Suppressor macrophage treated with lipopolysaccharide for 1 hour (primary cell): ENCODE measurements around the gene G3BP2.

Experiments
- DNase-seq, 3 donors: peaks; one replicate each; pipeline ENCODE4 v3.0.0-alpha.2; 2020 to 2022

G3BP2 gene

DNA sequence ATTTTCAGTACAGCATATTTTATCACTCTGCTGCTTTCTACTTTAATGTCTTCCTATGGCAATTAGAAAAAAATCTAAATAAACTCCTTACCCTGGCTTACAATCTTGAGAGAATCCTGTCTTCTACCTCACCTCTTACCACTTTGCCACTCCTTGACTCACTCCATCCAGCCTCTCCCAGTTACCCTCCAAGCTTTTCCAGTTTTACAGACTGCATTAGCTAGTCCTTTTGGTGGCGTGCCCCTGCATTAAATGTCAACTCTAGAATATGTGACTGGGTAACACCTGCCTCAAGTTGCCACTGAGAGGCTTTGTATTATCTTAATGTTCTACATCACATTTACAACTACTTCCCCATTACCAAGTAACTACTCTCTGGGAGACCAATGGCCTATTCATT lies 35.4 kb downstream of the G3BP2 start:
- DNase-seq: no peak

DNA sequence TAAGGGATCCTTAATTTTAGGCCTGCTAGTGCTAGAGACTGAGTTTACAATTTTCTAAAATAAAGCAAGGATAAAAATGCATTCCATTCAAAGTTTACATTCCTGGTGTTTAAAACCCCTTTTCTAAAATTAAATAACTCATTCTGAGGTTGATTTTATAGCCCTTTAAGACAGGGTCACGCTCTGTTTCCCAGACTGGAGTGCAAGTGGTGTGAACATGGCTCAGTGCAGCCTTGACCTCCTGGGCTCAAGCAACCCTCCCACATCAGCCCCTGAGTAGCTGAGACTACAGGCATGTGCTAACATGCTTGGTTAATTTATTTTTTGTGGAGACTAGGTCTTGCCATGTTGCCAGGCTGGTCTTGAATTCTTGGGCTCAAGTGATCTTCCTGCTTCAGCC lies 36.0 kb downstream of the G3BP2 start:
- no peak for DNase-seq

DNA sequence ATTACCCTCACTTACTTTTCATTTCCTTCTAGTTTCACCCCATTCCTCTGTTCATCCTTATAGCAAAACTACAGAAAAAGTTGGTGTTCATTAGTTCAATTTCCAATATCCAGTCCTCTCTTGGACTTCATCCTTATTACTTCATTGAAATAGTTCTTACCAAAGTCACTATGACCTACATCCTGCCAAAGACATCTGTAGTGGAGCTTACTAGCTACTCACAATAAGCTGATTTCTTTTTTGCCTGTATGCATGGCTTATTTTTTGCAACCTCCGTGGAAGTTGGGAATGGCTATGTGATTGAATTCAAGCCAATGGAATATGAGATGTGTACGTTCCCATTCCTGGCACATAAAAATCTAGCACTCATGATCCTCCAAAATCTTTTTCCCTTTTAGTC lies 38.3 kb downstream of the G3BP2 start:
- no peak for DNase-seq

DNA sequence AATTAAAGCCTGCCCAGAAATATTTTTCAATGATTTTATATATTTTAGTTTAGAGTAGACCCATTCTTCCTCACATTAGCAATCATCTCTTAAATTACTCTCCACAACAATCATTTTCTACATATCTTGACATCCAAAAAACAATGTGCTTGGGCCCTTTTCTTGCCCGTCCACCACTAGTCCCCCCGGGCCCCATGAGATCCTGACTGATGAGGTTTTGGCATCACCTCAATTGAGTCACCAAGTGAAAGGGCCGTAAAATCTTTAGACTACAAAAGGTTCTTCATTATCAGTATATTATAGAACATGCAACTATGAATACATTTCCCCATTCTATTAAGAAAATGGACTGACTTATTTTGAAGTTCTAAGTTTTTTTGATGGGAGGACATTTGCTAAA lies 38.9 kb downstream of the G3BP2 start:
- no peak for DNase-seq

DNA sequence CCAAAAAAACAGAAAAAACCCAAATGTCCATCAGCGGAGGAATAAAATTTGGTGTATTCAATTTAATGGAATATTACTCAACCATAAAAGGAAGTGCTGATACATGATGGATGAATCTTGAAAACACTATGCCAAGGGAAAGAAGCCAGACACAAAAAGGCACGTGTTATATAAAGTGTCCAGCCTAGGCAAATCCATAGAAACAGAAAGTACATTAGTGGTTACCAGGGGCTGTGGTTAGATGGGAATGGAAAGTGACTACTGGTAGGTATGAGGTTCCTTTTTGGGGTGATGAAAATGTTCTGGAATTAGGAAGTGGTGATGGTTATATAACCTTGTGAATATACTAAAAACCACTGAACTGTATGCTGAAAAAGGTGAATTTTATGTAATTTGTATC lies 39.4 kb downstream of the G3BP2 start:
- DNase-seq: peak; percentile 26 to 53 (median 31)

DNA sequence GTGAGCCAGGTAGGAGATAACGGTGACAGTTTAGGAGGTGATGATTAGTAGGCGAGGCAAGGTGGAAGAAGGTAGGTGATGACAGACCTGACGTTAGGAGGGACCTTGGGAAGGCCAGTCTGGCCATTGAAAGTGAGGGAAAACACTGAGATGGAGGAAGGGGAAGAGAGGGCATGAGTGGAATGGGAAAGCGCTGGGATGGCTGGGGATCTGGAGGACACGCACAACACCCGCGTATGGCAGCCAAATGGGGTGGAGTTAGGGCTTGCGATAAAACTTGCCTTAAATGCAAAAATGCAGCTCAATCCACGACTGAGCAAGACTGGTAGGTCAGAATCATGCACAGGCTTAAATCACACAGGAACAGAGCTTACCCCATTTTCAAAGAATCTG lies 42.3 kb downstream of the G3BP2 start:
- DNase-seq: no peak

DNA sequence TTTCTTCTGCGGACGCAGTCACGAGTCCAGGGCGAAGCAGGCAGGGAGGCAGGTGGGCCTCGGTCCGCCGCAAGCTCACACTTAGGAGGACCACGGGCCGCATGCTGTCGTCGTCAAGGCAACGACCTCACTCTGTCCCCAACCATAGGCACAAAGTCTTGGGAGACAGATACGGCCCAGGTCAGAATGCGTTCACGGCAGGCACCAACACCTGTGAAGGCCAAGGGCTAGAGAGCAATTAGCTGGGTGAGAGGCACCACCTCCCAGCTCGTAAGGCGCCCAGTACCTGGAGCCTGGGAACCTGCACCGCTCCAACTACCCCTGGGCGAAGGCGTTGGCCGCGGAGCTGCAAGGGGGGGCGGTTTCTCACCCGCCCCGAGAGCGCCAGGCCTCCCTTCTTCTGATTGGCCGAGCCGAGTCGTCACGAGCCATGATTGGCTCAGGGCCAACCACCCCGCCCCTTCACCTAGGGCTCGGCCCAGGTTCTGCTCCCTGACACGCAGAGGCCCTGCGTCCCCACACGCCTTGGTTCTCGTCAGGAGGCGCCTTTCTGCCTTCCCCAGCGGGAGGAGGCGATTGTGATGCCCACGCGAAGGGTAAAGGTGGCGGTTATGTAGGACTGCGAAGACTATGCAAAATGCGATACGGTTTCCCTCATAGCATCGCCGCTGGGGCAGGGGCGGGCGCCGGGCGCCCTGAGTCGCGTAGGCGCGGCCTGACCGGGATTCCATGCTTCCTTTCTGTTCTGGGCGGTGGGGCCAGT lies 42.9 kb downstream of the G3BP2 start, which contains the start of gene CDKL2:
Gene CDKL2 (minus strand): TSS at position 355 of the 763 bp plus-strand sequence. CDS start 4,540 bp downstream, outside the sequence.
- peak; percentile 72 to 88 (median 81) for DNase-seq

DNA sequence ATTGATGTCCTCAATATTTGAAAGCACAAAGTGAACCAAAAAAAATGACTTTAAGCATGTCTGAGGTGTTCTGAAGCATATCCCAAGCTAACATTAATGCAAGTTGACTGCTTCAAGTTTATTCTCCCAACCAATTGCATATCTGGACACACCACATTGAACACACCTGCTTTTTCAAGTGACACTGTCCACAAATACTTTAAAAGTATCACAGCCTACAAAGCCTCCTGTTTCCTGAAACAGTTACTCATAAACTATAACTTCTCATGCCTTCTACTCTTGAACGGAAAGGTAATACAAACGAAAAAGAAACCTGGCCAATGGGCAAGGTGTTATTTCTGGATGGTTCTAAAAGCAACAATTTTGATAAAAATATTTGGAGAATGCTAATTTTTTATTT lies 44.0 kb downstream of the G3BP2 start:
- no peak for DNase-seq

DNA sequence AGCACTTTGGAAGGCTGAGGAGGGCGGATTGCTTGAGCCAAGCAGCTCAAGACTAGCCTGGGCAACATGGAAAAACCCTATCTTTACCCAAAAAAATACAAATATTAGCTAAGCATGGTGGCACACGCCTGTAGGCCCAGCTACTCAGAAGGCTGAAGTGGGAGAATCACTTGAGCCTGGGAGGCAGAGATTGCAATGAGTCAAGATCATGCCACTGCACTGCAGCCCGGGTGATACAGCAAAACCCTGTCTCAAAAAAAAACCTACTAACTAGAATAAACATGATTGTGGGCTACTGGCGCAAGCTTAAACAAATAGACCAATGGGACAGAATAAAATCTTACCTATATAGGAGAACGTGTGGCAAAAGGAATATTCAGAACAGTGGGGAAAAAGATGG lies 50.2 kb downstream of the G3BP2 start:
- peak in 2 of 3 donors; percentile 5 to 27 for DNase-seq

DNA sequence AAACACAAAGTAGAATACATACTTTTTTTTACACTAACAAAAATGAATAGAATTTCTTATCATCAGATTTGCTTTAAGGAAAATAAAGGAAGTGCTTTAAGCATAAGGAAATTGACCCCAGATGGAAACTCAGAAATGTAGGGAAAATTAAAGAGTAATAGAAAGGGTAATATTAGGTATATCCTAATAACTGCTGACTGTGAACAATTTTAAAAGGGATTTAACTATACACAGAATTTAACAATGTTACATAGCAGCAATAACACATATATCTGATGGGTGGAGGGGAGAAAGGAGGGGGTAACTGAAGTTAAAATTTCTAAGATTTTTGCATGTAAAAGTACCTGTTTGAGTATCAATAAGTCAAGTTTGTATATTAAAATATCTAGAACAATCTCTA lies 51.5 kb downstream of the G3BP2 start:
- no peak for DNase-seq

DNA sequence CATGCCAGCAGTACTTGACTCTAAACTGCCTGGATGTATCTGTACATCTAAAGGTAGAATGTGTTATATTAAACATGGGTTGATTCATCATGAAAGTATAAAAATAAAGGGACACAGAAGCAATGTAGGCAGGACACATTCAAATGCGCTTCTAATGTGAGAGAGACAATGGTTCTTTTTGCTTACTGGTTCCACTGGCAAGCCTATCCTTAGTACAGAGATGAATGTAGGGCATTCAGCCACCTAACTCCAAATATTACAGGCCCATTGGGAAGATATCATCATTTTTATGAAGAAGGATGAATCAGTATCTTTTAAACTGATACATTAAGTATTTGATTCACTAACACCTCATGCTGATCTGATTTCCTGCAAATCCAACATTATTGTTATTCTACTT lies 60.9 kb downstream of the G3BP2 start:
- no peak for DNase-seq

DNA sequence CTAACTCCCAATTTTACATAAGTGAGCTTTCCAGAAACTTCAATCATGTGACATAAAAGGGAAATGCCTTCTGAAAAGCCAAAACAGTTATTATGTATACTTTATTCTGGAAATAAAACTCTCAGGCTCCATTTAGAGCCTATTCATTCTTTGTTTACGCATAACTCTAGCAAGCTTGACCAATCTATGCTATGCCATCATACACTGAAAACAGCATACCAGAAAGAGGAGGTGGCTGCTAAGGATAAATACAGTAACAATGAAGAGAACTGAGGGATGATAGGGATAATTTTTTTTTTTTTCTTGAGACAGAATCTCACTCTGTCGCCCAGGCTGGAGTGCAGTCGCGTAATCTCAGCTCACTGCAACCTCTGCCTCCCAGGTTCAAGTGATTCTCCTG lies 67.3 kb downstream of the G3BP2 start:
- no peak for DNase-seq

DNA sequence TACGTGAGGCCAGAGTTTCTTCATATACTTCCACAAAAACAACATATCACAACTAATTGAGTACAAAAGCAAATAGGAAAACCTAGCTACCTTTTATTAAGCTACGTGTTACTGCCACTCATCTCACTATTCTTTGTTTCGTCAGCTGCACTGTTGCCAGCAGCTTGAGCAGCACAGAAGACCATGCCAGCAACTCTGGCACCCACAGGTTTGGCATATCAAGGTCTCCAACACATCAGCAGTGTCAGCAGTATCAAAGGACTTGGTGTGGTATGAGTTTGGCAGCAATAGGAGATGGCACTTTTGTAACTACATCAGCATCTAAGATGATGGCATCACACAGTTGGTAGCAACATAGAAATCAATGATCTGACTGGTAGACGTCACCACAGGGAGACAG lies 73.6 kb downstream of the G3BP2 start:
- DNase-seq: no peak

DNA sequence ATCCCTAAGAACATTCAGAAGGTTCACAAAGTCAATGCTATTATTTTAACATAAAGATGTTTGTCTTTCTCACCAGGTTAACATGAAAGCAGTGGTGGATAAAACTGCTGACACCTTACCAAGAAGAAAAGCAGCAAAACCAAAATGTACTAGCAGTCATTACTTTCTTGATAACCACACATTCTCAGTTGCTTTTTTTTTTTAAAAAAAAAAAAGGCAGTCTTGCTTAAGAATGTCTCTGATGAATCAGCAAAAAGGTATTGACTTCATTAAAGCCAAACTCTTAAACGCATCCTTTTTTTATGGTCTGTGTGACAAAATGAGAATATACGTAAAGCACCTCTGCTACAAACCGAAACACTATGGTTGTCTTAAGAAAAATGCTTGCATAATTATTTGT lies 74.8 kb downstream of the G3BP2 start:
- DNase-seq: peak in 2 of 3 donors; percentile 8 to 31

DNA sequence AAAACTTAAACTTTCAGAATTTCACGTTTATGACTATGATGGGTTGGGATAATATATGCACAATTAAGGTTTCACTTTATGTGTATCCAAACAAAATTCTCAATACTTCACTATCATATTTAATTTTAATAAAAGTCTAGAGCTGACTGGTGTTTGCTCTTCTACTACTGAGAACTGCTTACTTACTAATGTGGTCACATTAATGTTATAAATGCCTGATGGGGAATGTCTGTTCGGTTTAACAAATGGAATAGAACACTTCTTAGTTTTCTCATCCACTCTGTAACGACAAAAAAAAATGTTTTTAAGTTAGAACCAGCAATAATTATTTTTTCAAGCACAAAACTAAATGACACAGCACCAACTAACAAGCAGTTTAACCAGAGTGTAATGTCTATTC lies 77.2 kb downstream of the G3BP2 start:
- DNase-seq: no peak

DNA sequence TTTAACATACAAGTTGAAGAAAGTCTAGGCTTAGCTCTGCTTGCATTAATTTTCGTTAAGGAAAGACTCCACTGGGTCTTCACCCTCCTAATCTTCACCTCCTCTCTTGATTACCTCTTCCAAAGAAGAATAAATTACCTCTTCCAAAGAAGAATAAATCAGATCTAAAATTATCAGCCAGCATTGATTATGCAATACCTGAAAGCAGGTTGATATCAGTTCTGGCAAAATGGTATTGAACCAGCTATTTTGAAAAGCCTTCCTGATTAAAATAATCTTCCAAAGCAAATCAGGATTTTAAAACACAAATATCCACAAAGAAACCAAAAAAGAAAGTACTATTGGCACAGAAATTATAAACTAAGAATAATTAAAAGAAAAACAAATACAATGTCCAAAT lies 79.8 kb downstream of the G3BP2 start:
- DNase-seq: no peak
